Activated CD4-positive, alpha-beta T cell treated with anti-CD3 and anti-CD28 coated beads for 1 hour (primary cell): Measurements from ENCODE around the gene EPHB4.

Source experiments
- DNase-seq: peaks from one replicate; pipeline ENCODE4 v3.0.0-alpha.2; 2020

The EPHB4 gene

DNA sequence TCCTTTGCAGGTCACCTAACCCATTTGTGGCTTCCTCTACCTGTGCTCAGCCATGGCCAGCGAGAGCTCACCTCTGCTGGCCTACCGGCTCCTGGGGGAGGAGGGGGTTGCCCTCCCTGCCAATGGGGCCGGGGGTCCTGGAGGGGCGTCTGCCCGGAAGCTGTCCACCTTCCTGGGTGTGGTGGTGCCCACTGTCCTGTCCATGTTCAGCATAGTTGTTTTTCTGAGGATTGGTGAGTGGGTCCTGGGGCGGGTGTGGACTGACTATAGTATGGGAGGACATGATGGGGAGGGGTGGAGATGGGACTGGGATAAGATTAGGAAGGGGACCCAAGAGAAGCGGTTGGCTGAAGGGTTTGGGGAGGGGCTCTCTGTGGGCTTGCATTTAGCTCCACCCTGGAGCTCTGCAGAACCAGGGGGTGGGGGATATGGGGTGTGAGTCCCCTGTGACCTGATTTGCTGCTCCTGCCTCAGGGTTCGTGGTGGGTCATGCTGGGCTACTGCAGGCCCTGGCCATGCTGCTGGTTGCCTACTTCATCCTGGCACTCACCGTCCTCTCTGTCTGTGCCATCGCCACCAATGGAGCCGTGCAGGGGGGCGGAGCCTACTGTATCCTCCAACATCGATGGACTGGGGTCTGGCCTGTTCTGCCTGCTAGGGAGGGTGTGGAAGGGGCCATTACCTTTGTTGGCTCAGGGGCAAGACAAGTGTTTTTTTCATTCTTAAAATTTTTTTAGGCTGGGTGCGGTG is 27.0 kb upstream of the EPHB4 start:
- no peak for DNase-seq

DNA sequence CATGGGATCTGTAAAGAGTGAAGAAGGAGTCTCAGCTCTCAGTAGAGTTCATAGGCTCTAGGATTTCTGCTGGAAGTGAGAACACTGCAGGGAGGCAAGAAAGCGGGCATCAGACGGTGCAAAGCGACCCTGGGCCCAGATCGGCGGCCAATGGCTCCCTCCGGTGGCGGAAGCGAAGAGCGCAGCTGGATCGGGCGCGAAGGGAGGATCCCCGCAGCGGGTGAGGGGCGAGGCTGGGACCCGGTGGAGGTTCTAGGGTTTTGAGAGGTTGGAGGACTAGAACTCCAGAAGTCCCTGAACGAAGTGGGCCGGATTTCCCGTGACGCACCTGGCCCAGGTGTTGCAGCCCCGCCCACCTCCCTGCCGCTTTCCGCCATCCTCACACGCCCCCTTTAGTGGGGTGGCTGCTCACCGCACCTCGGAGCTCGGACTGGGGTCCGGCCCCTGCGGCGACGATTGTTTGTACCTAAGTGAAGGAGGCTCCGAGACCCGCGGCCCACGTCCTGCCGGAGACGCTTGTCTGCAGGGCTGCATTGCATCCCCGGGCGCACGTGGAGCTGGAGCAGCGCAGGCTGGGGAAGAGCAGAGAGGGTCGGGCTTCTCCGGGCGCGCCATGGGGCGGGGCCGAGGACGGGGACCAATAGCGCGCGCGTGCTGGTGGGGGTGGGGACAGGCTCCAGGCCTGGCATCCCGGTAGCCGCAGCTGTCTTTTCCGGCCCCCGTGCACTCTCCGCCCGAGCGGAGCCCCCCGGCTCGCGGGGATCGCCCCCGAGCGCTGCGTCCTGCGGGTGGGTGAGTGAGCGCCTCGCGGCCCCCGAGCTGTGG is 24.9 kb upstream of the EPHB4 start, which contains the start of gene SLC12A9:
Gene SLC12A9, plus strand, starts transcription at position 666 of the 825 bp plus-strand sequence. CDS start 1,485 bp downstream, outside the sequence.
- DNase-seq: peak; percentile 71

DNA sequence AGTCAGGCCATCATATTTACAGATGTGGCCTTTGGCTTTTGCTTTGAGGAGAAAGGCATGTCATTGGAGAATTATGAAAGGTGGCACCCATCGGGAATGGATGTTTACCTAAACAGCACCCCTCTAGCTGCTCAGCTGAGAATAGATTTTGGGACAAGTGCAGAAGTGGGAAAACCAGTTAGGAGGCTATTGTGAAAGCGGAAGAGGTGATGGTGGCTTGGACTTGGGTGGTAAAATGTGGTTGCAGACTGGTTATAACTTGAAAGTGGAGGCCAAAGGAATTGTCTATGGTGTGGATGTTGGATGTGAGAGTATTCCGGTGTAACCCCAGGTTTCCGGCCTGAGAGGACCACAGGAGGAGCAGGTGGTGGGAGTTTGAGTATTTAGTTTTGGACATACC is 20.0 kb upstream of the EPHB4 start:
- no peak for DNase-seq

DNA sequence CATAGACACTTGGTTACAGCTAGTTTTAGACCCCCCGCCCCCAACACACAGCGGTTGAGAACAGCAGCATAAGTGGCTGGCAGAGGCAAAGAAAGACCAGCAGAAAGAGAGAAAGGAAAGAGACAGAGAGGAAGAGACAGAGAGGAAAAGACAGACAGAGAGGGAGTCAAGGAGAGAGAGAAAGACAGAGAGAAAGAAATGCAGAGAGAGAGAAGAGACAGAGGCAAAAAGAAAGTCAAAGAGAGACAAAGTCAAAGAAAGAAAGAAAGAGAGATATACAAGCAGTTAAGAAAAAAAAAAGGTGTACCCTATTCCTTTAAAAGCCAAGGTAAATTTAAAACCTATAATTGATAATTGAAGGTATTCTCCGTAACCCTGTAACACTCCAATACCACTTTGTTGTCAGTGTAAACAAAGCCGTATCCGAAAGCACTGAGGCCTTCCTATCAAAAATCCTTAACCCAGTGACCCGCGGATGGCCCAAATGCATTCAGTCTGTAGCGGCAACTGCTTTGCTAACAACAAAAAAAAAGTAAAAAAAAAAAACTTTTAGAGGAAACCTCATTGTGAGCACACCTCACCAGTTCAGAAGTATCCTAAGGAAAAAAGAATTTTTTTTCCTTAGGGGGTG is 13.3 kb upstream of the EPHB4 start:
- no peak for DNase-seq

DNA sequence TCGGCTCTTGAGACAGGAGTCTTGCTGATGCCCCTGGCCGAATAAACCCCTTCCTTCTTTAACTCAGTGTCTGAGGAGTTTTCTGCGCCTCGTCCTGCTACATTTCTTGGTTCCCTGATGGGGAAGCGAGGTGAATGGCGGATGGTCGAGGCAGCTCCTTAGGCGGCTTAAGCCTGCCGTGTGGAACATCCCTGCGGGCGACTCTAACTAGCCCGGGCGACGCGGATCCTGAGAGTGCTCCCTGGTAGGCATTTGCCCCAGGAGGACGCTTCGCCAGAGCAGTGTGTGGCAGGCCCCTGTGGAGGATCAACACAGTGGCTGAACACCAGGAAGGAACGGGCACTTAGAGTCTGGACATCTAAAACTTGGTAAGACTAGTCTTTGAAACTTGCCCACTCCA is 12.0 kb upstream of the EPHB4 start:
- DNase-seq: no peak

DNA sequence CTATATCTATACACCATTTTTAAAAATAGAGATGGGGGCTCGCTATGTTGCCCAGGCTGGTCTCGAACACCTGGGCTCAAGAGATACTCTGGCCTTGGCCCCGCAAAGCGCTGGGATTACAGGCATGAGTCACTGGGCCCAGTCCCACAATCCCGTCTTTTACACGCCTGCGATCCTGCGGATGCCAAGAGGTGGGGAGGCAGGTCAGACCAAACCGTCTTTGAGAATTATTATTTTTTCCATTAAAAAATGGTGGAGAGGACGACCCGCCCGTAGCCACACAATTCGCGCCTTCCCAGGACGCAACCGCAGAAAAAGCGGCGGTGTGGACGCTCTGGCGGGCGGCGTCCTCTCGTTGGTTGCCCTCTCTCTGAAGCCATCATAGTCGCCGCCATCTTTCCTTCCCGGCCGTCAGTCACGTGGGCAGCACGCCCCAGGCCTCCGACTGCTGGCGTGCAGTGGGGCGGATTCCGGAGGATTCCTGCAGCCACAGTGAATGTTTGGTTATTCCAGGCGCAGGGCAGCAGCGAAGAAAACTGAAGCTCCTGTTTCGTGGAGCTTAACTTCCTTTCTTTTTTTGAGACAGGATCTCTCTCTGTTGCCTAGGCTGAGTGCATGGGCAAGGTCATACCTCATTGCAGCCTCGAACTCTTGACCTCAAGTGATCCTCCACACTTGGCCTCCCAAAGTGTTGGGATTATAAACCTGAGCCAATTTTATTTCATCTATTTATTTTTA is 9.9 kb upstream of the EPHB4 start:
- peak; percentile 65 for DNase-seq

DNA sequence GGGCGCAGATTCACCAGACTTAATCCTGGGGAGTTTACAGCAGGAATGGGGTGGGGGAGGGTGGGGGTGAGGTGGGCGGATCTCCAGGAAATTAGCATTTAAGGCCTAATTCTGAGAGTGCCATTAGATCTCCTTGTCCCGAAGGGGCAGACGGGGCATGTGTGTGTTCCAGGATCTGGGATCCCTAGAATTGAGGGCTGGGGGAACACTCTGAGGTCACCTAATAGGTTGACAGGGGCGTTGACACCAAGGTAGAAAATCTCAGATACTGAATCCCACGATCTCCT is 9.4 kb upstream of the EPHB4 start:
- DNase-seq: no peak

DNA sequence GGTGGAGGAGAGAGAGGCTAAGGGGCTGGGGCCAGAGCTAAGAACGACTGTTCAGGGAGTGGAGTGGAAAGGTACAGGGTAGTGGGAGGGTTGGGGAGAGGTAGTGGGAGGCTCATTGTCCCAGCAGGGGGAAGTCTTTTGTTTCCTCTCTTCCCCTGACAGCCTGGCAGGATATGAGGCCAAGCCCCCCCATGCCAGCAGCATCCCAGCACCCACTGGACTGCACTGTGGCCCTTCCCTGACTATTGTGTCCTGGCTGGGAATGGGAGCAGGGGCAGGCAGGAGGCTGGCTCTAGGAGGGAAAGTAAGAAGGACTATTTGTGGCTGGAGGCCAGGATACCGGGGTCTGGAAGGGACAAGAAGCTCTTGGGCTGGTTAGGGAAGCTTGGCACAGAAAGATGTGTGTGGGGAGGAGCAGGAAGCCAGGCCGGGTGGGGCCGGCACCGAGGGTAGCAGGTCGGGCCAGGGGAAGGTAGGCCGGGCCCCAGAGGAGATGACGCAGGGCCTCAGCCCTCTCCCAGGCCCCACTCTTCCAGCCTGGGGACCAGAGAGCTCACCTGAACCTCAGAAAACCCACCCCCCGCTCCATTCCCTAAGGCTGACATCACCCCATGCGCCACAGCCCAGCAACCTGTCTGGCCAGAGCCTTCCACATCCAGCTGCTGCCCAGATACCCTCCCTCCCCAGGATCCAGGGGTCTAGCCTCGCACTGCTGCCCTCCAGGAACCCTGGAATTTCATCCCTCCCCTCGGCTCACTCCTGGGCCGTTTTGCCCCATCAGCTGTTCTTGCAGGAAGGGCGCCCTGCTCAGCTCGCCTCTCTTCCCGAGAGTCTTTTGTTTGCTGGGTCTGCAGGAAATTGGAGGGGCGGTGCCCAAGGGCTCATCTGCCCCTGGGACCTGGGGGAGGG is 8.8 kb upstream of the EPHB4 start:
- no peak for DNase-seq

DNA sequence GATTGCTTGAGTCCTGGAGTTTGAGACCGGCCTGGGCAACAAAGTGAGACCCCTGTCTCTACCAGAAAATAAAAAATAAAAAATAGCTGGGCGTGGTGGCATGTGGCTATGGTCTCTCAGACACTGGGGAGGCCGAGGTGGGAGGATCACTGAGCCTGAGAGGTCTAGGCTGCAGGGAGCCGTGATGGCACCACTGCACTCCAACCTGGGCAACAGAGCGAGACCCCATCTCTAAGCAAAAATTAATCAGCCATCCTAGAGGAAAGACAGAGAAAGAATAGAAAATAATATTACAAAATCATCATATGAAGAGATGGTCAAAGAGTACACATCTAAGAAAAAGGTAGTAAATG is 4.9 kb upstream of the EPHB4 start:
- no peak for DNase-seq

DNA sequence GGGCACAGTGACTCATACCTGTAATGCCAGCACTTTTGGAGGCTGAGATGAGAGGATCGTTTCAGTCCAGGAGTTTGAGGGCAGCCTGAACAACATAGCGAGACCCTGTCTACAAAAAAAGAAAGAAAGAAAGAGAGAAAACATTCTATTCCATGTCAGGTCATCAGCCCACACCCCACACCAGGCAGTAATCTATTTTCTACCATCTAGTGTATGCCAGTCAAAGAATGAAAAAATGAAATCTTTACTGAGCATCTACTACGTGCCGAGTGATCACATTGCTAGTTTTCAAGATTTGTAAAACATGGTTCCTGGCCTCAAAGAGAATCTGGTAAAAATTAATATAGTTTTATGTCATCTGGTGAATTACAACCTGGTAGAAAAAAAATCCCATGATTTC is 3.1 kb upstream of the EPHB4 start:
- DNase-seq: no peak

DNA sequence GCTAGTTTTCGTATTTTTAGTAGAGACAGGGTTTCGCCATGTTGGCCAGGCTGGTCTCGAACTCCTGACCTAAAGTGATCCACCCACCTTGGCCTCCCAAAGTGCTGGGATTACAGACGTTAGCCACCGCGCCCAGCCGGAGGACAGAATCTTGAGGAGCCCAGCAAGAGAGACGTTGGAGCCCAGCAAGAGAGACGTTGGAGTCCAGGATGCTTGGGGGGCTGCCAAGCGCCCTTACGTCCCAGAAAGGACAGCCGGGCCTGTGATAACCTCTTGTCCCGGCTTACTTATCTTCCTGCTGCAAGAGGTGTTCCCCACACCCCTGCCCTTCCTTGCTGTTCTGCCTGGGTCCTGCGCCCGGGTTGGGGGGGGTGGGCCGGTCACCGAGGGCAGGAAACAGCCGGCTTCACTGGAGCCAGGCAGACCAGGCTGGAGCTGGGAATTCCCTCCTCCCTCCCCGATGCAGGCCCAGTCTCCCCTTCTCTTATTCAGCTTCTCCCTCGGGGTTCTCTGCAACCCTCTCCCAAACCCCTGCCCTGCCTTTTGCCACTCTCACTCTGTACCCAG is 1.9 kb upstream of the EPHB4 start:
- no peak for DNase-seq

DNA sequence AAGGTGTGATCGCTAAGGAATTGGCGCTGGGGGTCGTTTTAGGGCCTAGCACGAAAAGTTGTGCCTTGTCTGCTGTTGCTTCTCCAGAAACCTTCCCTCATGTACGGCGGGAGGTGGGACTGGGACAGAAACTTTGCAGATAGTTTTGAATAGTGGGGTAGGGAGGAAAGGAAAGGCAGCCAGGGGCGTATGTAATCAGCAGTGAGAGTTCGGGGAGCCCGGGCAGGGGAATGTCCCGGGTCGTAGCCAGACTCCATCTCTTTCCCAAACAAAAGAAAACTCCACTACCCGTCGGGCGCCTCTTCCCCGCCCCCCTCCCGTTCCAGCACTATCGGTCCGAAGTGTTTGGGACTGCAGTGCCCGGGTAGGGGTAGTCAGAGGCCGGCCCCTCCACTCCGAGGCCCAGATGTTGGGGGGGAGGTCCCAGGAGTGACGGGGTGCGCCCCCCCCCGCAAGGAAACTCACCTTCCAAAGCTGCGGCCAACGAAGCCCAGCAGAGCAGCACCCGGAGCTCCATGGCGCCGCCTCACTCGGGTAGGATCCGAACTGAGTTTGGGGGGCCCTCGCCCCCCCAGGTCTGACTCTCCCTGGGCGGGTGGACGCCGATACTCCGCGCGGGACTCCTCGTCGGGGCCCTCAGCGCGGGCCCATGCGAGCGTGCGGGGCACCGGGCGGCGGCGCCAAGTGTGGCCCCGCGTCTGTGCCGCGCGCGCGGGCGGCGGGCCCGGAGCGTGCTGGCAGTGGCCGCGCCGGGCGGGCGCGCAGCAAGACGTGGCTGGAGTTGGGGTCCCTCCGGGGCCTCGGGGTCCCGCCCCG is 601 bp downstream of the EPHB4 start:
- DNase-seq: no peak

DNA sequence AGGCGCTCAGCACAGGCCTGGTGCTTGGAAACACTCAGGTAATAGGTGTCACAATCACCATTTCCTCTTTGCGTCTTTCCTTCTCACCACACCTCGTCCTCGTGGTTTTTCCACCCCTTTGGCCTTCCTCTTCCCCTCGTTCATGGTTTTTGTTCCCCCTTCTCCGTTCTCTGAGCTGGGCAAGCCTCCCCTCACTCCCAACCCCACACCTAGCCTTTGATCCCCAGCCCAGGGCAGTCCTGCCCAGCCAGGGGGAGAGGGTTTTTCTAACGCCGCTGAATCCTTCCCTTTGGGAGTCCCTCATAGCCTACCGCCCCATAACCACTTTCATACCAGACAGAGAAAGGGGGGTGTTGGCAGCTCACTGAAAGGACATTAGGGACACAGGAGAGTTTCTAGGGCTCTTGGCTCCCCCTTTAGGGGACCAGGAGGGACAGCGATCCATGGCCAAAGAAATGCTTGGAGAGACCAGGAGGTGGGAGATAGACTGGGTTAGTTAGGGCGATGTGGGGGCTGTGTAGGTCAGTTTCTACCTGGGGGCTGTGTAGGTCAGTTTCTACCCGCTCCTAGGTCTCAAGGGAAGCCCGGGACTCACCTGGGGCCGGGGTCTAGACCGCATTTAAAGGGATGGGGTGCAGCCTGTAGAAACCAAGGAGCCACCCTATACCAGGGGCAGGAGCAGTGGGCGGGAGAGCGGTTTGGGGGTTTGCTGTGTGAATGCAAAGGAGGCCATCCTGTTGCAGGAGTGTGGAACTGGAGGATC is 1.4 kb downstream of the EPHB4 start:
- no peak for DNase-seq

DNA sequence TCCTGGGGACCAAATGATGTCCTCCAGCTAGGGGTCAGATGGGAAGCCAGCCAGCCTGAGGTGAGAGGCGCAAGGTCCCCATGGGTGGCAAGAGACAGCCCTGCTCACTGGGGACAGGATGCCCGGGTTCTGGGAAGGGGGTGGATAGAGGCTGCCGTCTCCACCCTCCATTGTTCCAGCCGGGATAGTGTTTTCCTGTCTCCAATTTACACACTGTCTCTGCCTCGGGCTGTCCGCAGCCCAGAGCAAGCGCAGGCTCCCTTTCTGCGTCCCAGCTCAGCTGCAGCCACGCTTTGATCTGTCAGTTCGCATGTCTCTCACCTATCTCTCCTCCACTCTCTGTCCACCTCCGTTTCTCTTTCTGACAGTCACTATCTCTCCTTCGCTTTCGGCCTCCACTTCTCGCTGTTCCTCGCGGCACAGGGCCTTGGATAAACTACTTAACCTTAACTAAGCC is 2.1 kb downstream of the EPHB4 start:
- DNase-seq: no peak

DNA sequence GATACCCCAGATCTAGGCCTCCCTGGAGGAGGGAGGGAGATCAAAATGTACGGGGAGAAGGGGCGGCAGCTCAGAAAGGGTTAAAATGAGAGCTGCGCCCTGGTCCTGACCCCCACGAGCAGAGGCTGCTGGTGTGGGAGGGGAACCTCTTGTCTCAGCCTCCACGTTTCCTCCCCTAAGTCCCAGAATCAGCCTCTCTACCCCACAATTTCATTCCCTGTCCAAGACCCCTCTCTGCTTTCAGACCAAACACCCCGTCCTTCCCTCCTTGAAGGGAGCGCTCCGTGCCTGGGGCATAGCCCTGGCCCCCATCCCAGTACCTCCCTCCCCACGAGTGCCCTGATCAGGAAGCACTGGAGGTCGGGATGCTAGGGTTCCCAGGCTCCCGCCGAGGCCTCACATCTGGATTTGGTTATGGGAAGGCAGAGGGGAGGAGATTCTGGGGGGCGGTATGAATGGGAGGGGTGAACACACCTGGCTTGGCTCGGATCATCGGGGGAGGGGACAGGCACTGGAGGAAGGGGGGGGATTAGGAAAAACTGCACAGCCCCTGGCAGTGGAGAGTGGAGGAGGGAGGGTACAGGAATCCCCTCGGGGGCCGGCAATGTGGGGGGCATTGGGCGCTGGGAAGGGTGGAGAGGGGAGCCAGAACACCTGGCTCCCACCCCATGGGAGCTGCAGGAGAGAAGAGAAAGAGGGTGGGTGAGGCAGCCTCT is 2.7 kb downstream of the EPHB4 start:
- no peak for DNase-seq

DNA sequence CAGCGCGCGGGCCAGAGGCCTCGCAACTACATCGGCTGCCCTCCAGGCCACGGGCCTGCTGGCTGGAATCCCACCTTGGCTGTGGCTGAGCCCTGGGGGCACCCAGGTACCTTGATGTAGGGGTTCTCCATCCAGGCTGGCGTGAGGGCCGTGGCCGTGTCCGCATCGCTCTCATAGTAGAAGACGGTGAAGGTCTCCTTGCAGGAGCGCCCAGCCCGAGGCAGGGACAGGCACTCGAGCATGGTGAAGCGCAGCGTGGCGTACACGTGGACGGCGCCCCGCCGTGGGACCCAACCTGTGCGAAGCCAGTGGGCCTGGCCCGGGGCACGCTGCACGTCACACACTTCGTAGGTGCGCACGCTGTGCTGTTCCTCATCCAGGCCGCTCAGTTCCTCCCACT is 3.8 kb downstream of the EPHB4 start:
- DNase-seq: no peak

DNA sequence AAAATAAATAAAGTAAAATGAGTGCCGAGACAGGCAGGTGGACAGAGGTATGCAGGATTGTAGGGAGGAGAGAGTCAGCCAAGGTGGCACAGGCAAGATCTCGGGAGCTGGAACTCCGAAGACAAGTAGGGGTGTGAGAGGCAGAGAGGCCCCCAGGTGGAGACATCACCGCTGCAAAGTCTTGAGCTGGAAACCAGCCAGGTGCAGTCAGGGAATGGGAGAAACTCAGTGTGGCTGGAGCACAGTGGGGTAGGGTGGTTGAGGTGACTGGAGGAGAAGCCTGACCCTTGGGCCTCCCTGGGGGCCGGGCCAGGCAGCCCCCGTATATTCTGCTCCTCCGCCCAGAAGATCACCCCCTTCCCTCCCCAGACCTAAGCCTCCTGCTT is 4.2 kb downstream of the EPHB4 start:
- DNase-seq: no peak

DNA sequence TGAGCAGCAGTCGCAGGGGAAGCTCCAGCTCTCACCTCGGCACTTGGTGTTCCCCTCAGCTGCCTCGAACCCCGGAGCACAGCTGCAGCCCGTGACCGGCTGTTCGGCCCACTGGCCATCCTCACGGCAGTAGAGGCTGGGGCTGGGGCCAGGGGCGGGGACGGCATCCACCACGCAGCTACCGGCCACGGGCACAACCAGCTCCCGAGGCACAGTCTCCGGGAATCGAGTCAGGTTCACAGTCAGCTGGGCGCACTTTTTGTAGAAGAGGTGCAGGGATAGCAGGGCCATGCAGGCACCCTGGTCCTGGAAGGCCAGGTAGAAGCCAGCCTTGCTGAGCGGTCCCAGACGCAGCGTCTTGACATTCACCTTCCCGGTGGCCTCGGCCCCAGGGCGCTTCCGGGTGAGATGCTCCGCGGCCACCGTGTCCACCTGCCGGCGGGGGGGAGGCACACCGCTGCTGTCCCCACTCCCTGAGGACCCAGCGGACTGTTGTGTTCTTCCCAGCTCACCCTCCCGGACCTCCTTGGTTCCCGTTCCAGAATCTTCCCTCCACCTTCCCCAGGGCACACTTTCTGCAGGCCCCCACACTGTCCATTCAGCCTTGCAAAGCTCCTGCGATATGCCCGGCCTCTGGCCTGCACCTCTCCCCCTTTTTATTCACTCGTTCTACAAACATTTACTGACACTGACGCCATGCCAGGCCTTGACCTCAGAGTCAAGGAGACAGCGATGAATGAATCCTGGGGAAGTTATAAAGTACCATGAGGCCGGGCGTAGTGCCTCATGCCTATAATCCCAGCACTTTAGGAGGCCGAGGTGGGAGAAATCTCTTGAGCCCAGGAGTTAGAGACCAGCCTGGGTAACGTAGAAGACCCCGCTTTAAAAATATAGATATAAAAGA is 4.8 kb downstream of the EPHB4 start:
- DNase-seq: no peak
